Left lung (tissue), 10 donors: ENCODE measurements around the gene SOX6. TPM values are rescaled to one million over a fixed set of nuclear protein-coding genes. Genes with fewer than 3 reads are reported as not detected.

Experiments used
- ATAC-seq: fragments of 200-7000 bp; cut with Tn5 transposase; one replicate; pipeline ENCODE4 v1.9.1; 2020; ENCODE audit warnings: moderate library complexity
- DNase-seq, 4 donors: peaks; one replicate each; pipeline ENCODE4 v3.0.0-alpha.2; 2013 to 2020
- H3K27ac ChIP-seq, 2 donors: fragments of 200-600 bp; sonication (generic) in 1 of 2; one replicate each; pipeline versions ENCODE4 v1.5.0 to v1.8.0; 2020 to 2021
- H3K27me3 ChIP-seq, 2 donors: fragments of 200-600 bp; sonication (generic) in 1 of 2; one replicate each; pipeline versions ENCODE4 v1.5.0 to v1.8.0; 2020 to 2021
- H3K36me3 ChIP-seq, 2 donors: fragments of 200-600 bp; sonication (generic) in 1 of 2; one replicate each; pipeline versions ENCODE4 v1.5.0 to v1.8.0; 2020 to 2021
- H3K4me1 ChIP-seq, 2 donors: fragments of 200-600 bp; one replicate each; pipeline ENCODE4 v1.8.0; 2021
- H3K4me3 ChIP-seq, 2 donors: fragments of 200-600 bp; sonication (generic) in 1 of 2; one replicate each; pipeline versions ENCODE4 v1.5.0 to v1.8.0; 2020 to 2021; ENCODE audit warnings: mild to moderate bottlenecking in 1 of 2
- H3K9me3 ChIP-seq, 2 donors: fragments of 200-600 bp; sonication (generic) in 1 of 2; one replicate each; pipeline versions ENCODE4 v1.5.0 to v1.8.0; 2020 to 2021
- intact Hi-C, 2 donors: fragments of 100-400 bp; cut with DNase I; formaldehyde crosslinking; loops; one replicate each; pipeline versions ENCODE4 v1.11.2 to v1.14.2; 2022
- polyA plus RNA-seq, 6 donors: library from polyadenylated mRNA; unstranded; fragments of 120-200 nt; gene quantifications; one replicate each; pipeline ENCODE4 v1.2.1, GENCODE V29; 2013; ENCODE audit not compliant: insufficient read length in 6 of 6
- total RNA-seq, 2 donors: library from RNA; stranded (reverse); fragmentation: NEBNext Ultra II Directional; extraction: Animal tissue kit (Norgen Biotek cat#: 25700); gene quantifications; one replicate each; pipeline ENCODE4 v1.2.1, GENCODE V29; 2021
- TF ChIP-seq, protein P1 (sequence below), 2 donors: fragments of 200-600 bp; sonication (generic) in 1 of 2; IDR thresholded peaks; one replicate each; pipeline versions ENCODE4 v1.5.0 to v1.8.0; 2021; ENCODE audit warnings: antibody characterized with exemption in 2 of 2
- donor health status: DM: no; HTN: yes; CAD: no.
- donor health status: DM: no; HTN: no; CAD: no.

The SOX6 gene
- total and polyA plus RNA-seq, 8 donors, result 4.7 to 20.5 (median 15.6) TPM

DNA sequence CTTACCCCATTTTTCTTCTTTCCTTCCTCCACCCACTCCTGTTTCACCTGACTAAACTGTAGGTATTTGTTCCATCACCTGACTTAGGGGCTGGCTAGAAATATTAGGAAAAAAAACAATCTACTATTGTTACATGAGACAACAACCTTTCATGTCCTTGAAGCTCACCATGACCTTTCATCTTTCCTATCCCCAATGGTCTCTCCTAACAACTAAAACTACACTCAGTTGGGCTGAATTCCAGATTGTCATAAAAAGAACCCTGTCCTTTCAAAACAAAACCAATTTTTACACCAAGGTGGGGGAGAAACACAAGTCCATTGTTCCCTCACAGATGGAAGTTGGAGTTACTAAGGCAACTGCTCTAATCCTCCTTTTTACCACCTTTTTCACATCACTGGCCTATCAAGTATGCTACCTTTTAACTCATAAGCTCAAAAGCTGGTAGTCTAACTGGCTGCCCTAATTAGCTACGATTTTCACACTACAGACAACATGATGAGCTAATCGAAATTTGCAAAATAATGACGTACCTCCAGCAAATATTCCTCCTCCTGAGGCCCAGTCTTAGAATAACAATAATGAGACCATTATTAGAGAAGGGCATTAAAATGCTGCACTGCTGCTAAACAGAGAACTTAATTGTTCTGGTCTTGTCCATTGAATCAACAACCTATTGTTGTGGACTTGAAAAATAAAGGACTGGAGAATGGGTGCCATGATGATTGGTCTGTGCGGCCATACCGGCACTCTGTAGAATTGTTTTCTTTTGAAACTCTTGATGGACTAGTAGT, 46.5 kb upstream of the SOX6 start:
- Histone ChIP-seq H3K27ac (no peak overlapping the region), H3K9me3 (no peaks in the 10 kb centered on the region), H3K4me1 (no peaks in the 10 kb centered on the region), H3K4me3 (no peak overlapping the region), H3K36me3 (no peaks in the 10 kb centered on the region), H3K27me3 (no peaks in the 10 kb centered on the region)
- DNase-seq, result no peak
- TF ChIP-seq, protein P1, sequence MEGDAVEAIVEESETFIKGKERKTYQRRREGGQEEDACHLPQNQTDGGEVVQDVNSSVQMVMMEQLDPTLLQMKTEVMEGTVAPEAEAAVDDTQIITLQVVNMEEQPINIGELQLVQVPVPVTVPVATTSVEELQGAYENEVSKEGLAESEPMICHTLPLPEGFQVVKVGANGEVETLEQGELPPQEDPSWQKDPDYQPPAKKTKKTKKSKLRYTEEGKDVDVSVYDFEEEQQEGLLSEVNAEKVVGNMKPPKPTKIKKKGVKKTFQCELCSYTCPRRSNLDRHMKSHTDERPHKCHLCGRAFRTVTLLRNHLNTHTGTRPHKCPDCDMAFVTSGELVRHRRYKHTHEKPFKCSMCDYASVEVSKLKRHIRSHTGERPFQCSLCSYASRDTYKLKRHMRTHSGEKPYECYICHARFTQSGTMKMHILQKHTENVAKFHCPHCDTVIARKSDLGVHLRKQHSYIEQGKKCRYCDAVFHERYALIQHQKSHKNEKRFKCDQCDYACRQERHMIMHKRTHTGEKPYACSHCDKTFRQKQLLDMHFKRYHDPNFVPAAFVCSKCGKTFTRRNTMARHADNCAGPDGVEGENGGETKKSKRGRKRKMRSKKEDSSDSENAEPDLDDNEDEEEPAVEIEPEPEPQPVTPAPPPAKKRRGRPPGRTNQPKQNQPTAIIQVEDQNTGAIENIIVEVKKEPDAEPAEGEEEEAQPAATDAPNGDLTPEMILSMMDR (IDR thresholded peaks at IDR 0.05), result no peak
- intact Hi-C loops, result no loop called here
- no peak for ATAC-seq

- DNase-seq (no peak), ATAC-seq (no peak)
- intact Hi-C loops, result no loop called here
Observed at GRCh38 chr11:16397390-16397789, 41.0 kb upstream of the SOX6 start.

DNA sequence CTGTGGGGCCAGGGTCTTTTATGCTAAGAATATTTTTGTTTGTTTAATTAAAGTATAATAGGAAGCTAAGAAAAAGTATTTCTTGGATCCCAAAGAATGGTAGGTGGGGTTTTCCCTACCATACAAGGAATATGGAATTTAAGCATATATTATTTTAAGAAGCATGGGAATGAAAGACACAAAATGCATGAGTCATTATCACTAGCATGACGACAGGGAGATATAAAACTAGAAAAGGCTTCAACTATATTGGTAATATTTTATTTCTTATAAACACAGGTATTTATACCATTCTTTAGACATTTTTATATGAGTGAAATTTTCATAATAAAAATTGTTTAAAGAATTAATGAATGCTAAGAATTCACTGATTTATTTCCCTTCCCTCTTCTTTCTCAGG, 39.3 kb upstream of the SOX6 start:
- Histone ChIP-seq H3K27me3 (no peaks in the 10 kb centered on the region), H3K27ac (no peak overlapping the region), H3K4me3 (no peak overlapping the region), H3K9me3 (no peaks in the 10 kb centered on the region), H3K4me1 (no peaks in the 10 kb centered on the region), H3K36me3 (no peaks in the 10 kb centered on the region)
- ATAC-seq (no peak), DNase-seq (no peak)
- TF ChIP-seq, protein P1 (IDR thresholded peaks at IDR 0.05), result no peak
- intact Hi-C loops, result no loop called here

More at GRCh38 chr11:16397390-16397789, 41.0 kb upstream of the SOX6 start:
- H3K9me3 ChIP-seq, result no peaks in the 10 kb centered on the region
- no peak overlapping the region for H3K4me3 ChIP-seq
- H3K4me1 ChIP-seq, result no peaks in the 10 kb centered on the region
- TF ChIP-seq, protein P1 (IDR thresholded peaks at IDR 0.05), result no peak
- no peak overlapping the region for H3K27ac ChIP-seq
- no peaks in the 10 kb centered on the region for H3K27me3 ChIP-seq
- H3K36me3 ChIP-seq, result no peaks in the 10 kb centered on the region

DNA sequence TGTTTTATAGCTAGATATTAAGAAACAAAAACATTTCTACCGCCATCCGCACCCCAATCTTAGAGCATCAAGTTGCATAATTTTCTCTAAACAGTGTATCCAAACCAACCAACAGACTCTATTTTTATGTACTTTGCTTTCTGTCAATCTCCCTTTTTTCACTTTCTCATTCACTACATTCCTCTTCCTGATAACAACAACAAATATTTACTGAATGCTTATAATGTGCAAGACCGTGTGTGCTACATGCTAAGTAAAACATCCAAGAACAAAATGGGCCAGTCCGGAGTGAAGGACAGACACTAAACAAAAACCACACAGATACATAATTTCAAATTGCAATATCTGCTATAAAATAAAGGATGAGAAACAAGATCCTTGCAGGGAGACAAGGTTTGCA, 38.6 kb upstream of the SOX6 start:
- no peaks in the 10 kb centered on the region for H3K36me3 ChIP-seq
- no peak for DNase-seq
- H3K27ac ChIP-seq, result no peak overlapping the region
- H3K4me3 ChIP-seq, result no peak overlapping the region
- TF ChIP-seq, protein P1 (IDR thresholded peaks at IDR 0.05), result no peak
- no peaks in the 10 kb centered on the region for H3K9me3 ChIP-seq
- intact Hi-C loops, result no loop called here
- no peaks in the 10 kb centered on the region for H3K4me1 ChIP-seq
- H3K27me3 ChIP-seq, result no peaks in the 10 kb centered on the region
- ATAC-seq, result no peak

DNA sequence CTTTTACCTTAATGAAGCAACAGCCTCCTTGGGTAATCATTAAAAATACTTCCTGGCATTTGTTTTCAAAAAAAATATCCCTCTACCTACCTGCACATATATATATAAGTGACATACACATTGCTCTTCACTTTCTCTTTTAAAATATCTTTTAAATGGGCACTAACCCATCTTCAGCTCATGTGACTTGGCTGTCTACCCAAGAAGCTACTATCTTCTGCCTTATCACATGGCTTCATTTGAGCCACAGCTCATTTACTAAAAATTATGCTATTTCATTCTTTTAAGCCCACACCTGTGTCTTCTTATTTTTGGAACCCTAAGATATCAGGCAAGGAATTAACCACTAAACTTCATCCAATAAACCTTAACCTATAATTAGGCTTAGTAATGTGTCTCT, 37.0 kb upstream of the SOX6 start:
- H3K36me3 ChIP-seq, result no peaks in the 10 kb centered on the region
- intact Hi-C loops, result no loop called here
- H3K27me3 ChIP-seq, result no peaks in the 10 kb centered on the region
- TF ChIP-seq, protein P1 (IDR thresholded peaks at IDR 0.05), result no peak
- no peaks in the 10 kb centered on the region for H3K9me3 ChIP-seq
- no peak overlapping the region for H3K4me3 ChIP-seq
- DNase-seq (no peak), ATAC-seq (no peak)
- H3K4me1 ChIP-seq, result no peaks in the 10 kb centered on the region
- no peak overlapping the region for H3K27ac ChIP-seq
